ENCODE data around the gene IMPA2.

GRCh38 chr18:12033643-12034025 is 52.3 kb downstream of the IMPA2 start:
- TF ChIP-seq CTCF (conservative IDR thresholded peaks at IDR 0.05 in 1 of 2, IDR thresholded peaks at IDR 0.05 in 1 of 2; ENCODE audit: low read depth in 1 of 2, low read length in 2 of 2) = no peak
- TF ChIP-seq EZH2 (IDR thresholded peaks at IDR 0.05; ENCODE audit: low read length, missing control alignments) = no peak

Measured in fibroblast of lung (primary cell).